GM11168 (cell line): ENCODE data around the gene SPDYE3.

Experiments used
- in situ Hi-C: fragments of 300-500 bp; cut with MboI; formaldehyde crosslinking; loops from one replicate; pipeline ENCODE4 v1.12.0; 2022; ENCODE audit warnings: low sequenced_read_pairs; ENCODE audit not compliant: unreplicated experiment

SPDYE3 gene

GRCh38 chr7:100367676-100368613 is 60.4 kb downstream of the SPDYE3 start:
- in situ Hi-C loops = no loop called here

- in situ Hi-C loops = no loop called here
Observed at GRCh38 chr7:100369105-100369504, 61.6 kb downstream of the SPDYE3 start.

GRCh38 chr7:100370303-100370702 is 62.8 kb downstream of the SPDYE3 start:
- in situ Hi-C loops = loop anchor here (5.0 kb wide), 1 partner anchor 37 kb away; no protein-coding TSS in a partner anchor

- in situ Hi-C loops = loop anchor here (5.0 kb wide), 1 partner anchor 37 kb away; no protein-coding TSS in a partner anchor
Observed at GRCh38 chr7:100370746-100371145, 63.2 kb downstream of the SPDYE3 start.

GRCh38 chr7:100371561-100372171 is 64.2 kb downstream of the SPDYE3 start:
- in situ Hi-C loops = loop anchor here (5.0 kb wide), 1 partner anchor 36 kb away; no protein-coding TSS in a partner anchor
